Mesodermal cell (in vitro differentiated cells): ENCODE data around the gene LEPROT.

Source experiments
- H3K27ac ChIP-seq: 2 replicates; pipeline ENCODE4 v1.7.0; 2013; ENCODE audit warnings: mild to moderate bottlenecking, low read depth, low read length, moderate library complexity; ENCODE audit not compliant: severe bottlenecking
- H3K36me3 ChIP-seq: 2 replicates; pipeline ENCODE4 v1.7.1; 2013; ENCODE audit warnings: mild to moderate bottlenecking, low read length, moderate library complexity; ENCODE audit not compliant: control insufficient read depth, insufficient read depth
- H3K4me1 ChIP-seq: one replicate; pipeline ENCODE4 v1.7.1; 2013; ENCODE audit warnings: mild to moderate bottlenecking, low read length; ENCODE audit not compliant: insufficient read depth, control insufficient read depth, poor library complexity, severe bottlenecking
- H3K4me3 ChIP-seq: 2 replicates; pipeline ENCODE4 v1.7.0; 2013; ENCODE audit warnings: low read length, control low read depth, mild to moderate bottlenecking; ENCODE audit not compliant: insufficient read depth, poor library complexity, severe bottlenecking; ENCODE audit errors: extremely low read depth
- H3K9me3 ChIP-seq: 2 replicates; pipeline ENCODE4 v1.7.1; 2013; ENCODE audit warnings: mild to moderate bottlenecking, low read length, moderate library complexity; ENCODE audit not compliant: control insufficient read depth
- WGBS, 2 experiments: methylation state at CpG; one replicate each; pipeline ENCODE4 v1.1.5; 2013; ENCODE audit warnings: missing lambda C conversion rate in 2 of 2; ENCODE audit not compliant: insufficient coverage in 2 of 2; 5-methylcytosine and 5-hydroxymethylcytosine counted together

LEPROT gene

DNA sequence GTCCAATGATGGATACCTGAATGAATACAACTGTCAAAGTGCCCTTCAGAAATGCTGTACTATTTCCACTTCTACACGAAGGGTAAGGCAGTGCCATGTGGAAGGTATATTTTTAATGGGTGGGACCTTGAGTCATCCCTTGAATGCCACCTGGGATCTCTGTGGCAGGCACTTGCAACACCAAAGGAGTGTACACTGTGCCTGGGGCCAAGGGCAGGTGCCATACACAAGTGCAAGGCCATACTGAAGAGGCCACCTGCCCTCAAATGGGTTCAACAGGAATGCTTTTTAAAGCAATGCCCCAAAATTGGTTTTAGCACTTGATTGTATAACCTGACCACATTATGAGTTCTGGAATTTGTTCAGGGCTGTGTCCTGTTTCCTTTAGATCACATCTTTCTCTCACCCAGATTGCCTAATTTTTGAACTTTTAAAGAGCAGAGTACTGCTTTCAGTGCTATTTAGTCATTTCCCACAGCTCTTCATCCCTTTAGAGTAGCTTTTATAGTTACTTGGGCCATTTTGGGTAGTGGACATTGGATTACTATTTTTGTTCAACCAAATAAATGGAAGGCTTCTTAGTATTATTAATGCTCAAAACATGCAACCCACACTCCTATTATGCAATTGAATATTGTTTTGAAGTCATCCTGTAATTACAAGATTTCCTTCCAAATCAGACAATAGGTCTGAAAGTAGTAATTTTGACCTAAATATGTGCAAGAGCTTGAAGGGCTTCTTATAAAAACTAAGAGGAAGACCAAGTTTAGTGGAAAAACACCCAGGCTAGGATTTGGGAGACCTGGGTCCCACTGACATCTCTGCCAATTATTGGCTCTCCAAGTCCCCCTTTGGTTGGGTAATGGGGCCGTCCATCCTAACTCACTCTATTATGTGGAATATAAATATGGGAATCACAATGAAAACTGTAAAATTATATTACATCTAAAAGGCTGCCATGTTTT, 57.2 kb downstream of the LEPROT start:
- 100% methylated on average over 1 of the region's 2 CpGs; no CpG with 5 or more reads in 1 of the 2 experiments for WGBS, 2 experiments
- no peak overlapping the region for H3K4me3 ChIP-seq
- H3K27ac ChIP-seq: no peak overlapping the region
- H3K36me3 ChIP-seq: no peaks in the 10 kb centered on the region
- no peaks in the 10 kb centered on the region for H3K4me1 ChIP-seq
- H3K9me3 ChIP-seq: no peaks in the 10 kb centered on the region

DNA sequence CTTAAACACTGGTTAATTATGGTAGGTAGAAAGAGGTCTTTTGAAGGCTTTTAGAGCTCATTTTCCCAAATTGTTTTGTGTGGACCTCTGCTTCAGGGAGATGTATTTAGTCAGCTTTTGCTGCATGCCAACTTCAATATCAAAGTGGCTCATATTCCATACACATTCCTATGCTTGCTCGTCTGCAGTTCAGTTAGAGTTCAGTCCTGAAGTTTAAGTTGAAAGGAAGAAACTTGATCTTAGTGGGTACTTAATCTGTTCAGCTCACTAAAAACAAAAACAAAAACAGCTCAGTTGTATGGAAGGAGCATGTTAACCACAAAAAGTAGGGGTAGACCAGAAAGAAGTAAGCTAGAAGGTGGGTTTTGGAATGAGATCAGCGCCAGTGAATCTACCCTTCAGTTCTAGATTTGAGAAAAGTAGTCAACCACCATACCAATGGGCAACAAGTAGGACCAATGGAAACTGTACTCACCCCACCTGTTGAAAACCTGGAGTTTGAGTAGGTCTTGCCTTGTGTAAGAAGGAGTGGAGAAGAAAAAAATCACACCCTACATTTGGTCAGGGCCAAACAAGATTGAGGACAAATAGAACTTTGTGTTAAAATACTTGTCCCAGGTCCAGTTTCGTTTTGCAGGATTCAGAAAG, 58.0 kb downstream of the LEPROT start:
- H3K27ac ChIP-seq: no peak overlapping the region
- no peaks in the 10 kb centered on the region for H3K36me3 ChIP-seq
- H3K4me1 ChIP-seq: no peaks in the 10 kb centered on the region
- WGBS, 2 experiments: 76% methylated on average over 2 of the region's 3 CpGs; no CpG with 5 or more reads in 1 of the 2 experiments
- H3K4me3 ChIP-seq: no peak overlapping the region
- H3K9me3 ChIP-seq: no peaks in the 10 kb centered on the region

DNA sequence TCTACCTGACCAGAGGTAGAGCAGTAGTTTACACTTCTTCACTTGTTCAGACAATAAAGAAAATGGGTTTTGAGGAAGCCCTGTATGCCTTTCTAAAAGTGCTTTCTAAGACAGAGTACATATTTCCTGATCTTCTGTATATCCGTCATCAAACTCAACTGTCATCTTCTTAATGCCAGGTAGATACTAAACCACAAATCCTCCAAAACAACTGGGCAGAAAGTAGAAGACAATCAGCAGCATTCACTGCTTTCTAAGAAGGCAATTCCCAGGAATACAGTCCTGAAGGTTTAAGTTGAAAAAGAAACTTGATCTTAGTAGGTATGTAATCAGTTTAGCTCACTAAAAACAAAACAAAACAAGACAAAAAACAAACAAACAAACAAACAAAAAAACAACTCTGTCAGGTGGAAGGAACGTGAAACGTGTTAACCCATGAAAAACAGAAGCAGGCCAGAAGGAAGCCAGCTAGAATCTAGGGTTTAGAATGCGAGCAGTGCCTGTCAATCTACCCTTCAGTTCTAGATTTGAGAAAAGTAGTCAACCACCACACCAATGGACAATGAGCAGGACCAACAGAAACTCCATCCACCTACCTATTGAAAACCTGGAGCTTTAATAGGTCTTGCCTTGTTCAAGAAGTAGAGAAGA, 59.2 kb downstream of the LEPROT start:
- Histone ChIP-seq H3K27ac (no peak overlapping the region), H3K36me3 (no peaks in the 10 kb centered on the region), H3K4me1 (no peaks in the 10 kb centered on the region), H3K9me3 (no peaks in the 10 kb centered on the region), H3K4me3 (no peak overlapping the region)
- WGBS, 2 experiments: 78 to 80% methylated on average over 1 to 4 of the region's 4 CpGs

DNA sequence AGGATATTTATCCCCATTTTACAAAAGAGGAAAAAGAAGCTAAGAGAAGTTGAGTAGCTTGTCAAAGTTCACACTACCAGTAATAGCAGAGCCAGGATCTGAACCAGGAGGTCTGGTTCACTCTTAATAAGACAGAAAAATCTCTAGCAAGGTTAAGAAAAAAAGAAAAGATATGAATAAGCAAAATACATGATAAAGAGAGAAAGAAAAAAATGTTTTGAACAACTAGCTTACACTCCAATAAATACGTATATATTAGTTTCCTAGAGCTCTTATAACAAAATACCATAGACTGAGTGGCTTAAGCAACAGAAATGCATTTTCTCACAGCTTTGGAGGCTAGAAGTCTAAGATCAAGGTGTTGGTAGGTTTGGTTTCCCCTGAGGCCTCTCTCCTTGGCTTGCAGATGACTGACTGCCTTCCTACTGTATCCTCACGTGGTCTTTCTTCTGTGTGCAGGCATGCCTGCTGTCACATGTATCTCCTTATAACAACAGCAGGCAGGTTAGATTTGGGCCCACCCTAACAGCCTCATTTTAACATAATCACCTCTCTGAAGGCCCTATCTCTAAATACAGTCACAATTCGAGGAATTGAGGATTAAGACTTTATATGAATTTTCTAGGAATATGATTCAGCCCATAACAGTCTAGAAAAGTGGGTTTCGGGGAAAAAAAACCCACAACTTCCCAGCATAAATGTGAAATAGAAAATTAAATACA, 60.4 kb downstream of the LEPROT start:
- H3K9me3 ChIP-seq: no peaks in the 10 kb centered on the region
- no peak overlapping the region for H3K27ac ChIP-seq
- H3K4me1 ChIP-seq: no peaks in the 10 kb centered on the region
- 43 to 57% methylated on average over 1 of the region's 4 CpGs for WGBS, 2 experiments
- no peak overlapping the region for H3K4me3 ChIP-seq
- no peaks in the 10 kb centered on the region for H3K36me3 ChIP-seq

DNA sequence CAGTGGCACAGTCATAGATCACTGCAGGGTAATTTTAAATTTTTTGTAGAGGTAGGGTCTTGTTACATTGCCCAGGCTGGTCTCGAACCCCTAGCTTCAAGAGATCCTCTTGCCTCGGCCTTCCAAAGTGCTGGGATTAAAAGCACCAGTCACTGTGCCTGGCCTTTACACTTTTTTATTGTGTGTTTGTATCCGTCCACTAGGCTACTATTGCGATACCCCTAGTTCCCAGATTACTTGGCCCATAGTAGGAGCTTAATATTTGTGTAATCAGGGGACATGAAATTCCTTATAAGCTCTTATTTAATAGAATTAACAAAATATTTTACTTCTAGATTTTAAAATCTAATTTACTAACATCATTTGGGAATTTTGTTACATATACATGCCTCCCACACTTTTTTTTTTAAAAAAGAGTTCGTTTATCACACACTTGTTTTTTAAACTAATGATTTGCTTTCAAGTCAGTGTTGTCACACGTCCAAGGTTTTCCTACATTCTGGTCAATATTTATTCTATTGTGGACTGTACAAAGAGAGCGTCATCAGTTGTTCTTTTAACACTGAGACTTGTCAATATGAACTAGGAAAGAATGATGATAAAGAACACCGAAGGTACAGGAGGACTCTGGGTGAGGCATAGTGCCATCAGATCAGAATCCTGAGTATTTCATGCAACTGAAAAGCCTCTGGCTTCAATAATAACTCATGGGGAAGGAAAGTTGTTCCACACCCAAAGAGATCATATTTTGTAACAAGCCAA, 63.7 kb downstream of the LEPROT start:
- 93 to 97% methylated on average over 4 to 5 of the region's 8 CpGs for WGBS, 2 experiments
- Histone ChIP-seq H3K4me1 (no peaks in the 10 kb centered on the region), H3K36me3 (no peaks in the 10 kb centered on the region), H3K9me3 (no peaks in the 10 kb centered on the region), H3K27ac (no peak overlapping the region), H3K4me3 (no peak overlapping the region)
